IMR-90 (cell line): ENCODE measurements around the gene SLC12A7.

ENCODE experiments used
- CTCF ChIP-seq: conservative IDR thresholded peaks from 2 replicates; pipeline ENCODE4 v1.5.1; 2012; ENCODE audit warnings: mild to moderate bottlenecking, low read depth, low read length, improper control_type of control experiment
- RCOR1 ChIP-seq: IDR thresholded peaks from 2 replicates; pipeline ENCODE4 v1.6.1; 2012; ENCODE audit warnings: mild to moderate bottlenecking, low read length, improper control_type of control experiment; ENCODE audit not compliant: insufficient replicate concordance
- RFX5 ChIP-seq: IDR thresholded peaks from 2 replicates; pipeline ENCODE4 v1.8.0; 2012; ENCODE audit warnings: low read depth, mild to moderate bottlenecking, low read length, moderate library complexity
- SMC3 ChIP-seq: fragments of 150-350 bp; IDR thresholded peaks from 2 replicates; pipeline ENCODE4 v1.6.1; 2016; ENCODE audit warnings: low read depth, mild to moderate bottlenecking, antibody characterized with exemption, low read length, moderate library complexity
- USF2 ChIP-seq: fragments of 150-350 bp; IDR thresholded peaks from 2 replicates; pipeline ENCODE4 v1.6.1; 2017; ENCODE audit warnings: mild to moderate bottlenecking, antibody characterized with exemption, low read length, low read depth

GRCh38 chr5:1011741-1012312, 100.0 kb downstream of the SLC12A7 start:
- TF ChIP-seq CTCF (no peak), SMC3 (no peak), RFX5 (no peak), RCOR1 (no peak), USF2 (no peak)
